GM12891 (cell line): ENCODE data around the gene PHF21A.

Experiments used
- POLR2A ChIP-seq: IDR thresholded peaks from 2 replicates; pipeline ENCODE4 v1.6.1; 2011; ENCODE audit warnings: low read depth, low read length, control low read depth
- POLR2AphosphoS5 ChIP-seq: IDR thresholded peaks from 2 replicates; pipeline ENCODE4 v1.6.1; 2011; ENCODE audit warnings: low read depth, low read length, control low read depth
- POU2F2 ChIP-seq: IDR thresholded peaks from 2 replicates; pipeline ENCODE4 v1.6.1; 2011; ENCODE audit warnings: low read depth, mild to moderate bottlenecking, control low read depth, low read length, moderate library complexity
- SPI1 ChIP-seq: IDR thresholded peaks from 2 replicates; pipeline ENCODE4 v1.6.1; 2011; ENCODE audit warnings: low read depth, low read length, control low read depth
- TAF1 ChIP-seq: IDR thresholded peaks from 2 replicates; pipeline ENCODE4 v1.6.1; 2011; ENCODE audit warnings: low read depth, low read length, control low read depth

DNA sequence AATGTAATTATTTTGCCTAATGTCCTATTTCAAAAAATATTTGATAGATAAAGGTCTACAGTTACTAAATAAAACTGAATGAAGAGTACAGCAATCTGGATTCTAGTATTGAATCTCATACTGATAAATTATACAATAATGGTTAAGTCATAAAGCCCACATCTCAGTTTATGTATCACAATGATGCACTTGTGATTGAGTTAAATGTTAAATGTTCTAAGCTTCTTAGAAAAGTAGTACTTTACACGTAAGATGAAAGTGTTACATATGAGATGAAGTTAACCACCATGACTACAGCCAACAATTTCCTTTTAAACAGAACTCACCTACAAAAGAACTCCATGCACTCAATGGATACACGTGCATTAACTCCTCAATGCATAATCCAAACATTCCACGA, 51.7 kb downstream of the PHF21A start:
- TF ChIP-seq POLR2AphosphoS5 (no peak), POLR2A (no peak), TAF1 (no peak), POU2F2 (no peak), SPI1 (no peak)
